T-cell (primary cell): ENCODE data around the gene XRRA1. TPM values are rescaled to one million over a fixed set of nuclear protein-coding genes. Genes with fewer than 3 reads are reported as not detected.

ENCODE experiments used
- ATAC-seq, 4 experiments: fragments of 200-7000 bp in 3 of 4; fragments of 150-1000 bp in 1 of 4; cut with Tn5 transposase; replicated peaks in 1 of 4; 1 replicate in 3 of 4; 2 replicates in 1 of 4; pipeline ENCODE4 v1.10.0; 2021; ENCODE audit warnings: moderate library complexity in 3 of 4, mild to moderate bottlenecking in 2 of 4, moderate number of reproducible peaks in 1 of 4
- CTCF ChIA-PET, 2 donors: fragments of 300-600 bp; sonication (Branson Sonifier 250); formaldehyde crosslinking; loops; one replicate each; lab custom pipeline; 2022; ENCODE audit warnings: antibody characterized with exemption in 2 of 2; lab: Charles Lee
- POLR2A ChIA-PET, 2 donors: fragments of 300-600 bp; sonication (Branson Sonifier 250); formaldehyde crosslinking; loops; one replicate each; lab custom pipeline; 2022; ENCODE audit warnings: antibody characterized with exemption in 2 of 2; lab: Charles Lee
- DNase-seq, 35 experiments: peaks; one replicate each; pipeline versions ENCODE4 v3.0.0 to v3.0.0-alpha.2; 2013 to 2023
- H3K27ac ChIP-seq: one replicate; pipeline ENCODE4 v1.5.1; 2013; ENCODE audit warnings: low read length
- H3K27me3 ChIP-seq, 2 experiments: replicated peaks in 1 of 2; 1 replicate in 1 of 2; 2 replicates in 1 of 2; pipeline versions ENCODE4 v1.6.1 to v1.7.0; 2013; ENCODE audit warnings: low read length in 1 of 2, mixed read lengths in 1 of 2; ENCODE audit not compliant: control insufficient read depth in 2 of 2, insufficient read depth in 2 of 2; ENCODE audit errors: extremely low read depth in 1 of 2
- H3K36me3 ChIP-seq, 2 donors: 1 replicate in 1 of 2; 2 replicates in 1 of 2; pipeline versions ENCODE4 v1.6.1 to v1.7.0; 2013; ENCODE audit warnings: low read length in 1 of 2; ENCODE audit not compliant: control insufficient read depth in 2 of 2, insufficient read depth in 1 of 2; ENCODE audit errors: extremely low read depth in 1 of 2
- H3K4me1 ChIP-seq, 2 experiments: 1 replicate in 1 of 2; 2 replicates in 1 of 2; pipeline versions ENCODE4 v1.6.1 to v1.7.0; 2013; ENCODE audit warnings: low read length in 2 of 2, mixed read lengths in 1 of 2; ENCODE audit not compliant: insufficient read depth in 2 of 2, control insufficient read depth in 1 of 2; ENCODE audit errors: extremely low read depth in 1 of 2
- H3K4me3 ChIP-seq, 2 donors: 1 replicate in 1 of 2; 2 replicates in 1 of 2; pipeline versions ENCODE4 v1.5.1 to v1.7.0; 2013; ENCODE audit warnings: mild to moderate bottlenecking in 2 of 2, low read length in 1 of 2, moderate library complexity in 1 of 2; ENCODE audit not compliant: control insufficient read depth in 1 of 2; ENCODE audit errors: extremely low read depth in 1 of 2
- H3K9me3 ChIP-seq: 2 replicates; pipeline ENCODE4 v1.7.0; 2013
- H3K27ac Mint-ChIP-seq, 2 donors: one replicate each; pipeline ENCODE4 v1.8.0; 2020 to 2021; ENCODE audit warnings: mild to moderate bottlenecking in 2 of 2, mixed read lengths in 2 of 2
- H3K27me3 Mint-ChIP-seq, 2 donors: one replicate each; pipeline ENCODE4 v1.8.0; 2021 to 2022; ENCODE audit warnings: mixed read lengths in 2 of 2
- H3K36me3 Mint-ChIP-seq: one replicate; pipeline ENCODE4 v1.8.0; 2021; ENCODE audit warnings: mixed read lengths
- H3K4me1 Mint-ChIP-seq, 3 donors: one replicate each; pipeline ENCODE4 v1.8.0; 2020 to 2022; ENCODE audit warnings: mixed read lengths in 3 of 3, mild to moderate bottlenecking in 1 of 3
- H3K4me3 Mint-ChIP-seq, 3 donors: one replicate each; pipeline ENCODE4 v1.8.0; 2020 to 2022; ENCODE audit warnings: mild to moderate bottlenecking in 3 of 3, mixed read lengths in 3 of 3, moderate library complexity in 3 of 3
- H3K9me3 Mint-ChIP-seq, 3 donors: one replicate each; pipeline ENCODE4 v1.8.0; 2020 to 2022; ENCODE audit warnings: mixed read lengths in 3 of 3
- WGBS: methylation state at CpG from one replicate; pipeline ENCODE4 v1.1.5; 2013; ENCODE audit warnings: missing lambda C conversion rate; ENCODE audit not compliant: insufficient coverage; 5-methylcytosine and 5-hydroxymethylcytosine counted together
- total RNA-seq, 35 experiments: library from RNA in 6 of 35; stranded (reverse) in 6 of 35; fragments of 120-200 nt in 1 of 35; gene quantifications; one replicate each; pipeline versions ENCODE4 v1.2.1 to v1.2.4 and lab custom pipeline; 2013 to 2026

XRRA1 gene
- total RNA-seq, 5 donors from 2014 or later (not counting 1 experiment from before 2014, with no cell fraction given) = 12.6 to 27.7 (median 14.6) TPM

DNA sequence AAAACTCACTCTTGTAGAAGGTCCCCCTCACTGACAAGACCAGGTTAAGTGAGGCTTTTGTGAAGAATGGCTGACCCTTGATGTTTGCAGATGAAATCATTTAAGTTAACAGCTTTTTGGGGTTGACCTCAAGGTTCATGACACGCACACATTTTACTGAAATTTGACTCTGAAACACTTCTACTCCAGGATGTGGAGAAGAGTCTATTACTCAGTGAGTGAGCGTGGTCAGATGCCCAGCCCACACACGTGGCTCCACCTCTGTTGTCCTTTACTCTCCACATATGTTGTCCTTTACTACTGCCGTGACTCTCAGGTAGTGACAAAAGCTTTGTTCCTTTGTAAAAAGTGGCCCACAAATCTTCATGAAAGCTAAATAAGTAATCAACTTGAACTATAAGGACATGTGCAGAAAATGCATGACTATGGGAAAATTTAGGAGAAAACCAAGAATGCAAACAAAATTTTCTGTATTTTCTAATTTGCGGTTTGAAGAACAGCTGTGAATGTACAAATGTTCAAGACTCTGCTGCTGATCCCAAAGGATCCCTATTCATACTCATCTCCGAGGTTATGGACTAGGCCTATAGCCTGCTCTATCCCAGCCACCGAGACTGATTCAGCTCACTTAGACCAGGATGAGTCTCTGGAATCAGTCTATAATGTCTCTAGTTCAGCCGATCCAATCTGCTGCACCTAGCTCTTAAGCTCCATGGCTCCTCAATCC, 22.4 kb downstream of the XRRA1 start:
- no peaks in the 10 kb centered on the region for H3K27me3 Mint-ChIP-seq
- H3K36me3 Mint-ChIP-seq = peaks cover 10% of the 10 kb centered on the region
- ChIA-PET POLR2A (no interaction called here), CTCF (interaction anchor here (0.6 to 0.8 kb wide), 2 partner anchors 397 to 1223 kb away, joined by 3 read pairs; no protein-coding TSS in a partner anchor)
- H3K4me1 Mint-ChIP-seq = no peaks in the 10 kb centered on the region
- no peak overlapping the region for H3K4me3 Mint-ChIP-seq
- no peaks in the 10 kb centered on the region for H3K27me3 ChIP-seq
- no peaks in the 10 kb centered on the region for H3K9me3 Mint-ChIP-seq
- H3K4me3 ChIP-seq = no peak overlapping the region
- H3K9me3 ChIP-seq = no peaks in the 10 kb centered on the region
- H3K27ac Mint-ChIP-seq = no peak overlapping the region
- H3K4me1 ChIP-seq = no peaks in the 10 kb centered on the region
- no peak overlapping the region for H3K27ac ChIP-seq
- WGBS = 98% methylated on average over 4 of the region's 8 CpGs
- ATAC-seq = no peak
- no peaks in the 10 kb centered on the region for H3K36me3 ChIP-seq
- no peak for DNase-seq

DNA sequence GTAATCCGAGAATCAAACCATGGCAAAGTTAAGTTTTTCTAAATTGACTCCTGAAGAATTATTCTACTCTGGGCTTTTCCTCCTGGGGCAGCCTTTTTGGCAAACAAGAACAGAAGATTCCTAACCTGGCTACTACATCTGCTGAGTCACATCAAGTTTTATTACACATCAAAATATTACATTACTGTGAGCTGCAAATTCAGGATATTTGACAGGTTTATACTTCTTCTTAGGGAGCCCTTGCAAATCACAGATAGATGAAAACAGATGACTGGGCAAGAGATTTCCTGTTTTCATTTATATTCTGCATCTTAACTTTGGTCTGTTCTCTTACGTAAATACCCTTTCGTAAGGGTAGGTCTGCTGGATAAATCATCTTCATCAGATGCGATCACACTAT, 23.6 kb downstream of the XRRA1 start:
- ChIA-PET CTCF (no interaction called here), POLR2A (no interaction called here)
- H3K27ac Mint-ChIP-seq = no peak overlapping the region

DNA sequence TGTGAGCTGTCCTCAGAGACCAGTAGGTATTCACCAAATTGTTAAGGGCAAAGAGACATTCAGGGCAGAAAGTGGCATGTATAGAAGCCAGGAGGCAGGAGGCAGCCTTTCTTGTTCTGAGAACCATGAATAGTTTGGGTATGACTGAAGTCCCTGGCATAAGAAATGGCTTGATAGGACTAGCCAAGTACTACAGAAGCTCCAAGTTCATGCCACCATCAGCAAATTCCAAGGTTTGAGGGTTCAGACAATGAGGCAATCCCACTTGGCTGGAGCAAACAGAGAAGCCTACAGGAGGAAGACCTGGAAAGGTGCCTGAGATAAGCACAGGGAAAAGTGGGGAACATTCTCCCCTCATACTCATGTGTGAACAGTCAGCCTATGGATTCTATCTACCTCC, 25.8 kb downstream of the XRRA1 start:
- no peak for DNase-seq
- Histone ChIP-seq H3K4me1 (no peaks in the 10 kb centered on the region), H3K27ac (no peak overlapping the region), H3K27me3 (no peaks in the 10 kb centered on the region), H3K9me3 (no peaks in the 10 kb centered on the region), H3K36me3 (peaks cover 3 to 18% of the 10 kb centered on the region in 2 donors), H3K4me3 (no peak overlapping the region)
- Mint-ChIP-seq H3K4me3 (no peak overlapping the region), H3K27me3 (no peaks in the 10 kb centered on the region), H3K27ac (no peak overlapping the region), H3K36me3 (peaks cover 40% of the 10 kb centered on the region), H3K4me1 (no peaks in the 10 kb centered on the region), H3K9me3 (no peaks in the 10 kb centered on the region)
- ChIA-PET CTCF (interaction anchor here in 1 of 2 donors (1.1 to 1.2 kb wide), 2 partner anchors 9 to 11 kb away, joined by 3 read pairs; no protein-coding TSS in a partner anchor), POLR2A (interaction anchor here in 1 of 2 donors (0.7 kb wide), 1 partner anchor 453 kb away, joined by 3 read pairs; no protein-coding TSS in a partner anchor)
- no peak for ATAC-seq

More for the DNA sequence above, 23.6 kb downstream of the XRRA1 start:
- Mint-ChIP-seq H3K9me3 (no peaks in the 10 kb centered on the region), H3K27me3 (no peaks in the 10 kb centered on the region), H3K36me3 (peaks cover 18% of the 10 kb centered on the region), H3K4me1 (no peaks in the 10 kb centered on the region), H3K4me3 (no peak overlapping the region)
- Histone ChIP-seq H3K9me3 (no peaks in the 10 kb centered on the region), H3K36me3 (peaks cover 0 to 7% of the 10 kb centered on the region in 2 donors), H3K27me3 (no peaks in the 10 kb centered on the region), H3K4me1 (no peaks in the 10 kb centered on the region), H3K4me3 (no peak overlapping the region), H3K27ac (no peak overlapping the region)
- ATAC-seq (no peak), DNase-seq (no peak)
- no CpG with 5 or more reads among the region's 4 CpGs for WGBS

DNA sequence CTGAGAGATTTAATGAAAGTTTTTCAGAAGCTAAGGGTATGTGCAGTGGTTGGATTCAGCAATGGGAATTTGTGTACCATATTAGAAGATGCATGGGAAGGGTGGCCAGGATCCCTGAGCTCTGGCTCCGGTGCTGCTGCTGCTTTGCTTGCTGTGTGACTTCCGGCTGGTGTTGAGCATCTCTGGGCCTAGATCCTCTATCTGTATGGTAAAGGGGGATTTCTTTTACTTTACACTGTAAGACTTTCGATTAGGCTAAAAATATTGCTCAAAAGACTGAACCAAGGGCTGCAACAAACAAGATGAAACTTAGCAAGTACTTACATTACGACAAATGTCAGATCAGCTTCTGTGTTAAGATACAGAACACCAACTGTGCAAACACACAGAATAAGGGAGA, 39.1 kb downstream of the XRRA1 start:
- no peak overlapping the region for H3K27ac ChIP-seq
- H3K36me3 ChIP-seq = peaks cover 0 to 39% of the 10 kb centered on the region in 2 donors
- H3K9me3 ChIP-seq = no peaks in the 10 kb centered on the region
- no peak overlapping the region for H3K4me3 ChIP-seq
- DNase-seq = no peak
- Mint-ChIP-seq H3K4me3 (no peak overlapping the region), H3K27ac (no peak overlapping the region), H3K9me3 (no peaks in the 10 kb centered on the region), H3K36me3 (peaks cover 67% of the 10 kb centered on the region), H3K4me1 (peaks cover 0 to 5% (median 0%) of the 10 kb centered on the region in 3 donors), H3K27me3 (no peaks in the 10 kb centered on the region)
- no peak for ATAC-seq
- POLR2A ChIA-PET = interaction anchor here in 1 of 2 donors (0.6 kb wide), 1 partner anchor 12 kb away, joined by 3 read pairs; no protein-coding TSS in a partner anchor
- no peaks in the 10 kb centered on the region for H3K4me1 ChIP-seq
- CTCF ChIA-PET = no interaction called here
- H3K27me3 ChIP-seq = no peaks in the 10 kb centered on the region
- WGBS = no CpG with 5 or more reads among the region's 4 CpGs

DNA sequence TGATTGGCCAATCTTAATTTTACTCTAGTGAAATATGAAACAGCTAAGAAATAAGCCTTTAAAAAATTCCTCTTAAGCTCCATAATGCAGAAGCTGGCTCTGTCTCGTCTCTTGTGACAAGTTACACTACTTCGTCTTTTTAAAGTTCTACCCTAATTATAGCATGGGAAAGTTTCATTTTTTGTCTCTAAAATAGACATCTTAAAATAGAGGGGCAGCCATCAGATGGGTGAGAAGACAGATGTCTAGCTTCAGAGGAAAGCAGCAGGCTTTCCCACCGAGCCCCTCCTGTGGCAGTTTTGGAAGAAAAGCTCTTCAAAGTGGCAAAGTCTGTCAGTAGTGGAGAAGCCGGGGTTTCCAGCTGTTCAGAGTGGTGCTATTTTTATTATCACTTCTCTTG, 39.5 kb downstream of the XRRA1 start:
- DNase-seq = no peak
- WGBS = no CpG with 5 or more reads among the region's 4 CpGs
- H3K9me3 ChIP-seq = no peaks in the 10 kb centered on the region
- Mint-ChIP-seq H3K36me3 (peaks cover 62% of the 10 kb centered on the region), H3K4me3 (no peak overlapping the region), H3K27me3 (no peaks in the 10 kb centered on the region), H3K27ac (no peak overlapping the region), H3K4me1 (peaks cover 0 to 5% (median 0%) of the 10 kb centered on the region in 3 donors), H3K9me3 (no peaks in the 10 kb centered on the region)
- no peak overlapping the region for H3K27ac ChIP-seq
- H3K4me3 ChIP-seq = no peak overlapping the region
- no peaks in the 10 kb centered on the region for H3K27me3 ChIP-seq
- CTCF ChIA-PET = interaction anchor here in 1 of 2 donors (0.6 kb wide), 1 partner anchor 459 kb away, joined by 5 read pairs; no protein-coding TSS in a partner anchor
- POLR2A ChIA-PET = interaction anchor here in 1 of 2 donors (0.6 kb wide), 1 partner anchor 12 kb away, joined by 3 read pairs; no protein-coding TSS in a partner anchor
- H3K4me1 ChIP-seq = no peaks in the 10 kb centered on the region
- peaks cover 0 to 39% of the 10 kb centered on the region in 2 donors for H3K36me3 ChIP-seq
- ATAC-seq = no peak

DNA sequence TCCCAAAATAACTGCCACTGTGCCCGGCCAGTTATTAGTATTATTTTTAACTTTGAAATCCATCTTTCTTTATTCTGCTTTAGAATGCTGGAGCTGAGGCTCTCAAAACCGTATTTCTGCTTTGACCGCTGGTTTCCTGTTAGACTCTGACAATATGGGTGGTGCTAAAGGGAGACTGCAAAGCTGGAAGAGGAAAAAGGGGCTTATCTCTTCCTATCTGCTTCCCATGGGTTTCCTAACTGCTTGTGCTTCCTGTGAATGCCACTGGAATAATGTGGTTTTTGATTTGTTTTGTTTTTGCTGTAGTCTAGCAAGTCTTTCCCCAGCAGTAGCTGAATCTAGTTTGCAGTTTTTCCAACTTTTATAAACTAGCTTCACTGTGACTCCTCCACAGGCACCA, 43.6 kb downstream of the XRRA1 start:
- ATAC-seq = no peak
- peak overlapping the region in 1 of 2 donors; percentile 13 for H3K27ac Mint-ChIP-seq
- DNase-seq = no peak
- Histone ChIP-seq H3K27me3 (no peaks in the 10 kb centered on the region), H3K4me1 (no peaks in the 10 kb centered on the region), H3K27ac (no peak overlapping the region), H3K4me3 (no peak overlapping the region), H3K9me3 (no peaks in the 10 kb centered on the region), H3K36me3 (peaks cover 0 to 26% of the 10 kb centered on the region in 2 donors)
- peaks cover 68% of the 10 kb centered on the region for H3K36me3 Mint-ChIP-seq
- ChIA-PET CTCF (interaction anchor here in 1 of 2 donors (0.7 kb wide), 1 partner anchor 132 kb away, joined by 3 read pairs; no protein-coding TSS in a partner anchor), POLR2A (no interaction called here)
- peaks cover 4 to 23% (median 11%) of the 10 kb centered on the region in 3 donors for H3K9me3 Mint-ChIP-seq
- no peak overlapping the region for H3K4me3 Mint-ChIP-seq
- no peaks in the 10 kb centered on the region for H3K27me3 Mint-ChIP-seq
- no CpG with 5 or more reads among the region's 3 CpGs for WGBS
- H3K4me1 Mint-ChIP-seq = peaks cover 0 to 5% (median 0%) of the 10 kb centered on the region in 3 donors
